Measurements from ENCODE around the gene ARHGAP15. TPM values are rescaled to one million over a fixed set of nuclear protein-coding genes. Genes with fewer than 3 reads are reported as not detected.
A peak's percentile ranks its signal among the peaks of the same experiment; 100 is the strongest.

Gene ARHGAP15
- total RNA-seq, 1 experiment from 2014 or later: not detected

GRCh38 chr2:143392358-143392757 lies 263.1 kb downstream of the ARHGAP15 start:
- Histone ChIP-seq H3F3A (ENCODE audit: insufficient read depth, low read depth) (no peaks in the 10 kb centered on the region), H3K79me2 (ENCODE audit: low read depth) (no peaks in the 10 kb centered on the region), H3K4me1 (replicated peaks; ENCODE audit: insufficient read depth) (no peaks in the 10 kb centered on the region), H3K36me3 (ENCODE audit: low read depth) (no peaks in the 10 kb centered on the region), H3K27ac (no peak overlapping the region), H4K20me1 (ENCODE audit: insufficient read depth) (no peaks in the 10 kb centered on the region), H3K4me2 (no peak overlapping the region), H3K9me2 (ENCODE audit: insufficient read depth) (no peaks in the 10 kb centered on the region), H3K9me3 (ENCODE audit: insufficient read depth, low read depth) (no peaks in the 10 kb centered on the region), H2AFZ (no peak overlapping the region), H3K27me3 (ENCODE audit: insufficient read depth, low read depth) (no peaks in the 10 kb centered on the region), H3K4me3 (no peak overlapping the region)
- intact Hi-C loops (cut with micrococcal nuclease; ENCODE audit: unreplicated experiment): no loop called here
- ChIA-PET POLR2A (ENCODE audit: unreplicated experiment) (no interaction called here), CTCF (no interaction called here)
- no peak for DNase-seq
- no TSS peak for BruUV-seq (replicated peaks)
- no peak for TF ChIP-seq CTCF (conservative IDR thresholded peaks at IDR 0.05)
- no peak for TF ChIP-seq EZH2 (IDR thresholded peaks at IDR 0.05; ENCODE audit: low read depth)

GRCh38 chr2:143394062-143394461 lies 264.8 kb downstream of the ARHGAP15 start:
- H2AFZ ChIP-seq: no peak overlapping the region
- H3K9me3 ChIP-seq (ENCODE audit: insufficient read depth, low read depth): no peaks in the 10 kb centered on the region
- H3K4me1 ChIP-seq (replicated peaks; ENCODE audit: insufficient read depth): peaks cover 6% of the 10 kb centered on the region; the same call in 1 of the 2 replicates
- H3F3A ChIP-seq (ENCODE audit: insufficient read depth, low read depth): no peaks in the 10 kb centered on the region
- H3K4me3 ChIP-seq: no peak overlapping the region
- intact Hi-C loops (cut with micrococcal nuclease; ENCODE audit: unreplicated experiment): no loop called here
- H3K36me3 ChIP-seq (ENCODE audit: low read depth): no peaks in the 10 kb centered on the region
- no peak overlapping the region for H3K27ac ChIP-seq
- CTCF ChIA-PET: no interaction called here
- H3K79me2 ChIP-seq (ENCODE audit: low read depth): no peaks in the 10 kb centered on the region
- no peak for TF ChIP-seq EZH2 (IDR thresholded peaks at IDR 0.05; ENCODE audit: low read depth)
- TF ChIP-seq CTCF (conservative IDR thresholded peaks at IDR 0.05): no peak
- no TSS peak for BruUV-seq (replicated peaks)
- H3K4me2 ChIP-seq: no peak overlapping the region
- no peaks in the 10 kb centered on the region for H3K27me3 ChIP-seq (ENCODE audit: insufficient read depth, low read depth)
- no peaks in the 10 kb centered on the region for H3K9me2 ChIP-seq (ENCODE audit: insufficient read depth)
- H4K20me1 ChIP-seq (ENCODE audit: insufficient read depth): no peaks in the 10 kb centered on the region
- DNase-seq: no peak
- POLR2A ChIA-PET (ENCODE audit: unreplicated experiment): no interaction called here

GRCh38 chr2:143397884-143398614 lies 268.8 kb downstream of the ARHGAP15 start:
- no TSS peak for BruUV-seq (replicated peaks)
- Histone ChIP-seq H2AFZ (no peak overlapping the region), H3K4me3 (no peak overlapping the region), H3K4me2 (peak overlapping the region; percentile 11; the same call in 1 of the 2 replicates), H3K36me3 (ENCODE audit: low read depth) (no peaks in the 10 kb centered on the region), H3K9me2 (ENCODE audit: insufficient read depth) (no peaks in the 10 kb centered on the region), H3K4me1 (replicated peaks; ENCODE audit: insufficient read depth) (peaks cover 6% of the 10 kb centered on the region), H3K27me3 (ENCODE audit: insufficient read depth, low read depth) (no peaks in the 10 kb centered on the region), H3F3A (ENCODE audit: insufficient read depth, low read depth) (no peaks in the 10 kb centered on the region), H3K27ac (no peak overlapping the region), H3K9me3 (ENCODE audit: insufficient read depth, low read depth) (no peaks in the 10 kb centered on the region), H3K79me2 (ENCODE audit: low read depth) (no peaks in the 10 kb centered on the region), H4K20me1 (ENCODE audit: insufficient read depth) (no peaks in the 10 kb centered on the region)
- no peak for DNase-seq
- no peak for TF ChIP-seq EZH2 (IDR thresholded peaks at IDR 0.05; ENCODE audit: low read depth)
- no peak for TF ChIP-seq CTCF (conservative IDR thresholded peaks at IDR 0.05)
- POLR2A ChIA-PET (ENCODE audit: unreplicated experiment): no interaction called here
- CTCF ChIA-PET: interaction anchor here (0.5 kb wide), 1 partner anchor 315 kb away, joined by 9 read pairs; no protein-coding TSS in a partner anchor
- intact Hi-C loops (cut with micrococcal nuclease; ENCODE audit: unreplicated experiment): no loop called here
